ENCODE data around the gene NTF4. TPM values are rescaled to one million over a fixed set of nuclear protein-coding genes. Genes with fewer than 3 reads are reported as not detected.

NTF4 gene
- total and polyA plus RNA-seq, 2 experiments from 2014 or later = 0.94 to 2.7 TPM

DNA sequence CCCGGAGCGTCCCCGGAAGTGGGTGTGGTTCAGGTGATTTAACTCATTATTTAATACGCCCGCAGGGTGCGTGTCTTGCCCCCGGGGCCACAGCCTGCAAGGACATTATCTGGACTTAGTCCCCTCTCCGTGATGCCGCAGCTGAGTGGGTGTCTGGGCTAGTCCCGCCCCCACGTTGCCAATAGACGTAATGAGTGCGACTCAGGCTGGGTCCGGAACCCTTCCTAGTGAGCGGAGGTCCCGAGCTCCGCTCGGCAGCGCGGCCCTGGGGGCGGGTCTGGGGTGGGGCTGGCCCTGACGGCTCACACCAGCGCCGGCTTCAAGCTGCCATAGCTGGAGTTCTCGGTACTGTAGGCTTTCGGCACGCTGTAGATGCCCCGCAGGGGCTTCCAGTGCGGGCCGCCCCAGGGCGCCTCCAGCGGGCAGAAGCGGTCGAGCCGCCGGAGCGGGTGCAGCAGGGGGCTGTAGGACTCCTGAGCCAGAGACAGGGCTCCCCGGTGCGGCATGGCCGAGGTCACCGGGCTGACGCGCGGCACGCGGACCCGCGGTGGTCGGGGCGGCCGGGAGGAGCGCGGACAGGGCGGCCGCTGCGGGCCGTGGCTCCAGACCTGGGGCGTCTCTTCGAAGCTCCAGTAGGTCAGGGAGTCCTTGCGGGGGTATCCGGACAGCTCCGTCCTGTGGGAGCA lies 46.8 kb downstream of the NTF4 start:
- Mint-ChIP-seq H3K27me3 (ENCODE audit: insufficient read depth, low read depth, poor library complexity) (peaks cover 31% of the 10 kb centered on the region), H3K4me3 (peak overlapping the region; percentile 69; the same call in 2 of the 3 replicates), H3K4me1 (peaks cover 22% of the 10 kb centered on the region), H3K27ac (no peak overlapping the region), H3K36me3 (ENCODE audit: low read depth) (peaks cover 25% of the 10 kb centered on the region), H3K9me3 (peaks cover 3% of the 10 kb centered on the region; the same call in 1 of the 3 replicates)
- peak overlapping the region; percentile 92 for H3K4me2 ChIP-seq
- H3K4me1 ChIP-seq (ENCODE audit: insufficient read depth) = peaks cover 19% of the 10 kb centered on the region; the same call in 1 of the 2 replicates
- no peaks in the 10 kb centered on the region for H3K9me2 ChIP-seq (ENCODE audit: insufficient read depth)
- H3K79me2 ChIP-seq (replicated peaks; ENCODE audit: insufficient read depth) = no peaks in the 10 kb centered on the region
- H3K27me3 ChIP-seq (ENCODE audit: insufficient read depth) = peaks cover 35% of the 10 kb centered on the region
- DNase-seq (ENCODE audit: low spot score) (peak; percentile 83), ATAC-seq (peak; percentile 67)
- peak overlapping the region; percentile 64 for H3K4me3 ChIP-seq
- H3K36me3 ChIP-seq (ENCODE audit: insufficient read depth) = no peaks in the 10 kb centered on the region
- TF ChIP-seq ZNF331 (CRISPR knock-in tag; IDR thresholded peaks at IDR 0.05; ENCODE audit: low read depth) (no peak), EZH2phosphoT487 (IDR thresholded peaks at IDR 0.05; ENCODE audit: unreplicated experiment) (no peak), CREB1 (CRISPR knock-in tag; IDR thresholded peaks at IDR 0.05; ENCODE audit: low read depth) (0 out of 2 replicates have a peak, but pooled peaks have one; percentile 19), ZNF114 (CRISPR knock-in tag; IDR thresholded peaks at IDR 0.05) (no peak), POLR2AphosphoS5 (IDR thresholded peaks at IDR 0.05; ENCODE audit: low read depth) (peak; percentile 12; the same call in 1 of the 2 replicates), EZH2 (IDR thresholded peaks at IDR 0.05; ENCODE audit: low read depth, unreplicated experiment) (no peak), NANOG (IDR thresholded peaks at IDR 0.05; ENCODE audit: borderline replicate concordance) (no peak), STAT1 (IDR thresholded peaks at IDR 0.05; ENCODE audit: unreplicated experiment) (no peak), JUNB (IDR thresholded peaks at IDR 0.05; ENCODE audit: unreplicated experiment) (no peak)
- TF ChIP-seq, protein P1, sequence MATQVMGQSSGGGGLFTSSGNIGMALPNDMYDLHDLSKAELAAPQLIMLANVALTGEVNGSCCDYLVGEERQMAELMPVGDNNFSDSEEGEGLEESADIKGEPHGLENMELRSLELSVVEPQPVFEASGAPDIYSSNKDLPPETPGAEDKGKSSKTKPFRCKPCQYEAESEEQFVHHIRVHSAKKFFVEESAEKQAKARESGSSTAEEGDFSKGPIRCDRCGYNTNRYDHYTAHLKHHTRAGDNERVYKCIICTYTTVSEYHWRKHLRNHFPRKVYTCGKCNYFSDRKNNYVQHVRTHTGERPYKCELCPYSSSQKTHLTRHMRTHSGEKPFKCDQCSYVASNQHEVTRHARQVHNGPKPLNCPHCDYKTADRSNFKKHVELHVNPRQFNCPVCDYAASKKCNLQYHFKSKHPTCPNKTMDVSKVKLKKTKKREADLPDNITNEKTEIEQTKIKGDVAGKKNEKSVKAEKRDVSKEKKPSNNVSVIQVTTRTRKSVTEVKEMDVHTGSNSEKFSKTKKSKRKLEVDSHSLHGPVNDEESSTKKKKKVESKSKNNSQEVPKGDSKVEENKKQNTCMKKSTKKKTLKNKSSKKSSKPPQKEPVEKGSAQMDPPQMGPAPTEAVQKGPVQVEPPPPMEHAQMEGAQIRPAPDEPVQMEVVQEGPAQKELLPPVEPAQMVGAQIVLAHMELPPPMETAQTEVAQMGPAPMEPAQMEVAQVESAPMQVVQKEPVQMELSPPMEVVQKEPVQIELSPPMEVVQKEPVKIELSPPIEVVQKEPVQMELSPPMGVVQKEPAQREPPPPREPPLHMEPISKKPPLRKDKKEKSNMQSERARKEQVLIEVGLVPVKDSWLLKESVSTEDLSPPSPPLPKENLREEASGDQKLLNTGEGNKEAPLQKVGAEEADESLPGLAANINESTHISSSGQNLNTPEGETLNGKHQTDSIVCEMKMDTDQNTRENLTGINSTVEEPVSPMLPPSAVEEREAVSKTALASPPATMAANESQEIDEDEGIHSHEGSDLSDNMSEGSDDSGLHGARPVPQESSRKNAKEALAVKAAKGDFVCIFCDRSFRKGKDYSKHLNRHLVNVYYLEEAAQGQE (IDR thresholded peaks at IDR 0.05; ENCODE audit: unreplicated experiment) = no peak
- TF ChIP-seq, protein P2, sequence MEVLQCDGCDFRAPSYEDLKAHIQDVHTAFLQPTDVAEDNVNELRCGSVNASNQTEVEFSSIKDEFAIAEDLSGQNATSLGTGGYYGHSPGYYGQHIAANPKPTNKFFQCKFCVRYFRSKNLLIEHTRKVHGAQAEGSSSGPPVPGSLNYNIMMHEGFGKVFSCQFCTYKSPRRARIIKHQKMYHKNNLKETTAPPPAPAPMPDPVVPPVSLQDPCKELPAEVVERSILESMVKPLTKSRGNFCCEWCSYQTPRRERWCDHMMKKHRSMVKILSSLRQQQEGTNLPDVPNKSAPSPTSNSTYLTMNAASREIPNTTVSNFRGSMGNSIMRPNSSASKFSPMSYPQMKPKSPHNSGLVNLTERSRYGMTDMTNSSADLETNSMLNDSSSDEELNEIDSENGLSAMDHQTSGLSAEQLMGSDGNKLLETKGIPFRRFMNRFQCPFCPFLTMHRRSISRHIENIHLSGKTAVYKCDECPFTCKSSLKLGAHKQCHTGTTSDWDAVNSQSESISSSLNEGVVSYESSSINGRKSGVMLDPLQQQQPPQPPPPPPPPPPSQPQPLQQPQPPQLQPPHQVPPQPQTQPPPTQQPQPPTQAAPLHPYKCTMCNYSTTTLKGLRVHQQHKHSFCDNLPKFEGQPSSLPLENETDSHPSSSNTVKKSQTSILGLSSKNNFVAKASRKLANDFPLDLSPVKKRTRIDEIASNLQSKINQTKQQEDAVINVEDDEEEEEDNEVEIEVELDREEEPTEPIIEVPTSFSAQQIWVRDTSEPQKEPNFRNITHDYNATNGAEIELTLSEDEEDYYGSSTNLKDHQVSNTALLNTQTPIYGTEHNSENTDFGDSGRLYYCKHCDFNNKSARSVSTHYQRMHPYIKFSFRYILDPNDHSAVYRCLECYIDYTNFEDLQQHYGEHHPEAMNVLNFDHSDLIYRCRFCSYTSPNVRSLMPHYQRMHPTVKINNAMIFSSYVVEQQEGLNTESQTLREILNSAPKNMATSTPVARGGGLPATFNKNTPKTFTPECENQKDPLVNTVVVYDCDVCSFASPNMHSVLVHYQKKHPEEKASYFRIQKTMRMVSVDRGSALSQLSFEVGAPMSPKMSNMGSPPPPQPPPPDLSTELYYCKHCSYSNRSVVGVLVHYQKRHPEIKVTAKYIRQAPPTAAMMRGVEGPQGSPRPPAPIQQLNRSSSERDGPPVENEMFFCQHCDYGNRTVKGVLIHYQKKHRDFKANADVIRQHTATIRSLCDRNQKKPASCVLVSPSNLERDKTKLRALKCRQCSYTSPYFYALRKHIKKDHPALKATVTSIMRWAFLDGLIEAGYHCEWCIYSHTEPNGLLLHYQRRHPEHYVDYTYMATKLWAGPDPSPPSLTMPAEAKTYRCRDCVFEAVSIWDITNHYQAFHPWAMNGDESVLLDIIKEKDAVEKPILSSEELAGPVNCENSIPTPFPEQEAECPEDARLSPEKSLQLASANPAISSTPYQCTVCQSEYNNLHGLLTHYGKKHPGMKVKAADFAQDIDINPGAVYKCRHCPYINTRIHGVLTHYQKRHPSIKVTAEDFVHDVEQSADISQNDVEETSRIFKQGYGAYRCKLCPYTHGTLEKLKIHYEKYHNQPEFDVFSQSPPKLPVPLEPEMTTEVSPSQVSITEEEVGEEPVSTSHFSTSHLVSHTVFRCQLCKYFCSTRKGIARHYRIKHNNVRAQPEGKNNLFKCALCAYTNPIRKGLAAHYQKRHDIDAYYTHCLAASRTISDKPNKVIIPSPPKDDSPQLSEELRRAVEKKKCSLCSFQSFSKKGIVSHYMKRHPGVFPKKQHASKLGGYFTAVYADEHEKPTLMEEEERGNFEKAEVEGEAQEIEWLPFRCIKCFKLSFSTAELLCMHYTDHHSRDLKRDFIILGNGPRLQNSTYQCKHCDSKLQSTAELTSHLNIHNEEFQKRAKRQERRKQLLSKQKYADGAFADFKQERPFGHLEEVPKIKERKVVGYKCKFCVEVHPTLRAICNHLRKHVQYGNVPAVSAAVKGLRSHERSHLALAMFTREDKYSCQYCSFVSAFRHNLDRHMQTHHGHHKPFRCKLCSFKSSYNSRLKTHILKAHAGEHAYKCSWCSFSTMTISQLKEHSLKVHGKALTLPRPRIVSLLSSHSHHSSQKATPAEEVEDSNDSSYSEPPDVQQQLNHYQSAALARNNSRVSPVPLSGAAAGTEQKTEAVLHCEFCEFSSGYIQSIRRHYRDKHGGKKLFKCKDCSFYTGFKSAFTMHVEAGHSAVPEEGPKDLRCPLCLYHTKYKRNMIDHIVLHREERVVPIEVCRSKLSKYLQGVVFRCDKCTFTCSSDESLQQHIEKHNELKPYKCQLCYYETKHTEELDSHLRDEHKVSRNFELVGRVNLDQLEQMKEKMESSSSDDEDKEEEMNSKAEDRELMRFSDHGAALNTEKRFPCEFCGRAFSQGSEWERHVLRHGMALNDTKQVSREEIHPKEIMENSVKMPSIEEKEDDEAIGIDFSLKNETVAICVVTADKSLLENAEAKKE (CRISPR knock-in tag; IDR thresholded peaks at IDR 0.05) = no peak
- TF ChIP-seq, protein P3, sequence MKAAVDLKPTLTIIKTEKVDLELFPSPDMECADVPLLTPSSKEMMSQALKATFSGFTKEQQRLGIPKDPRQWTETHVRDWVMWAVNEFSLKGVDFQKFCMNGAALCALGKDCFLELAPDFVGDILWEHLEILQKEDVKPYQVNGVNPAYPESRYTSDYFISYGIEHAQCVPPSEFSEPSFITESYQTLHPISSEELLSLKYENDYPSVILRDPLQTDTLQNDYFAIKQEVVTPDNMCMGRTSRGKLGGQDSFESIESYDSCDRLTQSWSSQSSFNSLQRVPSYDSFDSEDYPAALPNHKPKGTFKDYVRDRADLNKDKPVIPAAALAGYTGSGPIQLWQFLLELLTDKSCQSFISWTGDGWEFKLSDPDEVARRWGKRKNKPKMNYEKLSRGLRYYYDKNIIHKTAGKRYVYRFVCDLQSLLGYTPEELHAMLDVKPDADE (IDR thresholded peaks at IDR 0.05) = no peak
- TF ChIP-seq, protein P4, sequence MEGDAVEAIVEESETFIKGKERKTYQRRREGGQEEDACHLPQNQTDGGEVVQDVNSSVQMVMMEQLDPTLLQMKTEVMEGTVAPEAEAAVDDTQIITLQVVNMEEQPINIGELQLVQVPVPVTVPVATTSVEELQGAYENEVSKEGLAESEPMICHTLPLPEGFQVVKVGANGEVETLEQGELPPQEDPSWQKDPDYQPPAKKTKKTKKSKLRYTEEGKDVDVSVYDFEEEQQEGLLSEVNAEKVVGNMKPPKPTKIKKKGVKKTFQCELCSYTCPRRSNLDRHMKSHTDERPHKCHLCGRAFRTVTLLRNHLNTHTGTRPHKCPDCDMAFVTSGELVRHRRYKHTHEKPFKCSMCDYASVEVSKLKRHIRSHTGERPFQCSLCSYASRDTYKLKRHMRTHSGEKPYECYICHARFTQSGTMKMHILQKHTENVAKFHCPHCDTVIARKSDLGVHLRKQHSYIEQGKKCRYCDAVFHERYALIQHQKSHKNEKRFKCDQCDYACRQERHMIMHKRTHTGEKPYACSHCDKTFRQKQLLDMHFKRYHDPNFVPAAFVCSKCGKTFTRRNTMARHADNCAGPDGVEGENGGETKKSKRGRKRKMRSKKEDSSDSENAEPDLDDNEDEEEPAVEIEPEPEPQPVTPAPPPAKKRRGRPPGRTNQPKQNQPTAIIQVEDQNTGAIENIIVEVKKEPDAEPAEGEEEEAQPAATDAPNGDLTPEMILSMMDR (conservative IDR thresholded peaks at IDR 0.05; ENCODE audit: low read depth in 2 of 2) = peak in 1 of 2 experiments; percentile 34; a peak in 3 of 4 replicates
- H3F3A ChIP-seq (replicated peaks; ENCODE audit: low read depth) = 0 out of 2 replicates have a peak, but pooled peaks cover 3% of the 10 kb centered on the region
- no peak overlapping the region for H3K27ac ChIP-seq (ENCODE audit: low read depth)
- H4K20me1 ChIP-seq (replicated peaks; ENCODE audit: insufficient read depth) = no peaks in the 10 kb centered on the region; the same call in 1 of the 2 replicates
- no peak overlapping the region for H2AFZ ChIP-seq
